Measurements from ENCODE around the gene FCRLA.

- TF ChIP-seq, protein P1, sequence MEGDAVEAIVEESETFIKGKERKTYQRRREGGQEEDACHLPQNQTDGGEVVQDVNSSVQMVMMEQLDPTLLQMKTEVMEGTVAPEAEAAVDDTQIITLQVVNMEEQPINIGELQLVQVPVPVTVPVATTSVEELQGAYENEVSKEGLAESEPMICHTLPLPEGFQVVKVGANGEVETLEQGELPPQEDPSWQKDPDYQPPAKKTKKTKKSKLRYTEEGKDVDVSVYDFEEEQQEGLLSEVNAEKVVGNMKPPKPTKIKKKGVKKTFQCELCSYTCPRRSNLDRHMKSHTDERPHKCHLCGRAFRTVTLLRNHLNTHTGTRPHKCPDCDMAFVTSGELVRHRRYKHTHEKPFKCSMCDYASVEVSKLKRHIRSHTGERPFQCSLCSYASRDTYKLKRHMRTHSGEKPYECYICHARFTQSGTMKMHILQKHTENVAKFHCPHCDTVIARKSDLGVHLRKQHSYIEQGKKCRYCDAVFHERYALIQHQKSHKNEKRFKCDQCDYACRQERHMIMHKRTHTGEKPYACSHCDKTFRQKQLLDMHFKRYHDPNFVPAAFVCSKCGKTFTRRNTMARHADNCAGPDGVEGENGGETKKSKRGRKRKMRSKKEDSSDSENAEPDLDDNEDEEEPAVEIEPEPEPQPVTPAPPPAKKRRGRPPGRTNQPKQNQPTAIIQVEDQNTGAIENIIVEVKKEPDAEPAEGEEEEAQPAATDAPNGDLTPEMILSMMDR (tag by site-specific recombination; IDR thresholded peaks at IDR 0.05), result no peak
- no peak for TF ChIP-seq ZNF341 (tag by site-specific recombination; IDR thresholded peaks at IDR 0.05; ENCODE audit: low read depth)
- no peak for TF ChIP-seq SETDB1 (IDR thresholded peaks at IDR 0.05; ENCODE audit: insufficient read length, low read length)
- TF ChIP-seq SCRT1 (tag by site-specific recombination; IDR thresholded peaks at IDR 0.05; ENCODE audit: borderline replicate concordance), result no peak
- TF ChIP-seq ZNF423 (tag by site-specific recombination; IDR thresholded peaks at IDR 0.05), result no peak
- TF ChIP-seq, protein P2, sequence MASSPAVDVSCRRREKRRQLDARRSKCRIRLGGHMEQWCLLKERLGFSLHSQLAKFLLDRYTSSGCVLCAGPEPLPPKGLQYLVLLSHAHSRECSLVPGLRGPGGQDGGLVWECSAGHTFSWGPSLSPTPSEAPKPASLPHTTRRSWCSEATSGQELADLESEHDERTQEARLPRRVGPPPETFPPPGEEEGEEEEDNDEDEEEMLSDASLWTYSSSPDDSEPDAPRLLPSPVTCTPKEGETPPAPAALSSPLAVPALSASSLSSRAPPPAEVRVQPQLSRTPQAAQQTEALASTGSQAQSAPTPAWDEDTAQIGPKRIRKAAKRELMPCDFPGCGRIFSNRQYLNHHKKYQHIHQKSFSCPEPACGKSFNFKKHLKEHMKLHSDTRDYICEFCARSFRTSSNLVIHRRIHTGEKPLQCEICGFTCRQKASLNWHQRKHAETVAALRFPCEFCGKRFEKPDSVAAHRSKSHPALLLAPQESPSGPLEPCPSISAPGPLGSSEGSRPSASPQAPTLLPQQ (tag by site-specific recombination; IDR thresholded peaks at IDR 0.05), result no peak
Measured at GRCh38 chr1:161747801-161748200, 40.8 kb downstream of the FCRLA start.

Measured in HEK293 (cell line).